Parathyroid adenoma (tissue), 2 donors: Measurements from ENCODE around the gene LRRC36.

ENCODE experiments used
- H2AFZ ChIP-seq: fragments of 300-600 bp; sonication (generic); one replicate; pipeline ENCODE4 v1.7.0; 2017; ENCODE audit warnings: antibody characterized with exemption, mild to moderate bottlenecking
- H3K27ac ChIP-seq: fragments of 300-600 bp; sonication (generic); one replicate; pipeline ENCODE4 v1.7.0; 2017
- H3K27me3 ChIP-seq: fragments of 300-600 bp; sonication (generic); one replicate; pipeline ENCODE4 v1.7.0; 2017; ENCODE audit warnings: low read length; ENCODE audit not compliant: control insufficient read depth, insufficient read depth
- H3K36me3 ChIP-seq: fragments of 300-600 bp; sonication (generic); one replicate; pipeline ENCODE4 v1.7.0; 2017; ENCODE audit warnings: low read length; ENCODE audit not compliant: control insufficient read depth, insufficient read depth
- H3K4me1 ChIP-seq: fragments of 300-600 bp; sonication (generic); one replicate; pipeline ENCODE4 v1.7.0; 2017; ENCODE audit warnings: control low read depth
- H3K4me2 ChIP-seq: fragments of 300-600 bp; sonication (generic); one replicate; pipeline ENCODE4 v1.7.0; 2017; ENCODE audit warnings: low read length
- H3K4me3 ChIP-seq: fragments of 300-600 bp; sonication (generic); one replicate; pipeline ENCODE4 v1.7.0; 2017; ENCODE audit warnings: low read depth, low read length
- H3K79me2 ChIP-seq: fragments of 300-600 bp; sonication (generic); one replicate; pipeline ENCODE4 v1.7.0; 2017; ENCODE audit warnings: control low read depth
- H3K9ac ChIP-seq: fragments of 300-600 bp; sonication (generic); one replicate; pipeline ENCODE4 v1.7.0; 2017; ENCODE audit warnings: mild to moderate bottlenecking
- H3K9me3 ChIP-seq: fragments of 300-600 bp; sonication (generic); one replicate; pipeline ENCODE4 v1.7.0; 2017; ENCODE audit warnings: low read length; ENCODE audit not compliant: control insufficient read depth
- TF ChIP-seq, protein P1 (sequence below): fragments of 300-600 bp; sonication (generic); IDR thresholded peaks from one replicate; pipeline ENCODE4 v1.7.0; 2017; ENCODE audit warnings: antibody characterized with exemption, mild to moderate bottlenecking
- donor health status: primary hyperparathyroidism.

Gene LRRC36

DNA sequence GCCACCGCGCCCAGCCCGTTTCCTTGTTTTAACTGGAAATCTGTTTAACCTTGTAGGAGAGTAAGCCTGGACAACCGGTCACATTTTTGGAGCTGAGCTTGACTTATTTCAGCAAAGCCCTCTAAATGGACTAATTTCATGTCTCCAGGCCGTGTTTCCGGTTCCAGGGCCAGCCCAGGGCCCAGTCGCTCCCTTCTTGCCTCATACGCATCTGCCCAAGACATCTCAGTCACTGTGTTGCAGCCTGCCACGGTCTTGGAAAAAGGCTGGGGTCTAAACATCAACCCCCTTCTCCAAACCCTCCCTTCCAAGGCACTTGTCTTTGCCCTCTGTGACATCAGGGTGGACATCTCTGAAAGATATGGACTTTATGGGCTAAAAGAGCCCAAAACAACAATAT is 28.3 kb upstream of the LRRC36 start:
- TF ChIP-seq, protein P1, sequence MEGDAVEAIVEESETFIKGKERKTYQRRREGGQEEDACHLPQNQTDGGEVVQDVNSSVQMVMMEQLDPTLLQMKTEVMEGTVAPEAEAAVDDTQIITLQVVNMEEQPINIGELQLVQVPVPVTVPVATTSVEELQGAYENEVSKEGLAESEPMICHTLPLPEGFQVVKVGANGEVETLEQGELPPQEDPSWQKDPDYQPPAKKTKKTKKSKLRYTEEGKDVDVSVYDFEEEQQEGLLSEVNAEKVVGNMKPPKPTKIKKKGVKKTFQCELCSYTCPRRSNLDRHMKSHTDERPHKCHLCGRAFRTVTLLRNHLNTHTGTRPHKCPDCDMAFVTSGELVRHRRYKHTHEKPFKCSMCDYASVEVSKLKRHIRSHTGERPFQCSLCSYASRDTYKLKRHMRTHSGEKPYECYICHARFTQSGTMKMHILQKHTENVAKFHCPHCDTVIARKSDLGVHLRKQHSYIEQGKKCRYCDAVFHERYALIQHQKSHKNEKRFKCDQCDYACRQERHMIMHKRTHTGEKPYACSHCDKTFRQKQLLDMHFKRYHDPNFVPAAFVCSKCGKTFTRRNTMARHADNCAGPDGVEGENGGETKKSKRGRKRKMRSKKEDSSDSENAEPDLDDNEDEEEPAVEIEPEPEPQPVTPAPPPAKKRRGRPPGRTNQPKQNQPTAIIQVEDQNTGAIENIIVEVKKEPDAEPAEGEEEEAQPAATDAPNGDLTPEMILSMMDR, result no peak
- H2AFZ ChIP-seq, result no peak overlapping the region
- no peak overlapping the region for H3K9ac ChIP-seq
- H3K4me1 ChIP-seq, result no peaks in the 10 kb centered on the region
- H3K27ac ChIP-seq, result no peak overlapping the region
- no peaks in the 10 kb centered on the region for H3K27me3 ChIP-seq
- no peak overlapping the region for H3K4me2 ChIP-seq
- no peaks in the 10 kb centered on the region for H3K36me3 ChIP-seq
- no peaks in the 10 kb centered on the region for H3K9me3 ChIP-seq
- H3K4me3 ChIP-seq, result no peak overlapping the region
- H3K79me2 ChIP-seq, result no peaks in the 10 kb centered on the region

DNA sequence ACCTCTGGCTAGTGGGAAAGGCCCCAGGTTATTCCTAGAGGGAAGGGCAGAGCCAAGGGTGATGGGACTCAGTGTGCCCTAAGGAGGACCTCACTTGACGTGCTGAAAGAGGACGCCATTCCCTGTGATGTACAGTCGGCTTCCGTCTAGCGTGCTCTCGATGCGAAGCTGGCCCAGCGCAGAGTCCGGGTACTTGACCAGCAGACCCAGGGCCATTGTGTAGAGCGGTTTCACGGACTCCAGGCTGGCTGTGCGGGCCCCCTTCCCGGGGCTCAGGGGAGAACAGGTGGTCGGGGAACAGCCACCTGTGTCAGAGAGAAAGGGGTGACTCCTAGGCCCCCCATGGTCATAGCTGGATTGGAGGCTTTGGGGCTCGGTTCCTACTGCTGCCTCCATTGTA is 27.3 kb upstream of the LRRC36 start:
- H2AFZ ChIP-seq, result no peak overlapping the region
- TF ChIP-seq, protein P1, result no peak
- H3K4me2 ChIP-seq, result no peak overlapping the region
- no peaks in the 10 kb centered on the region for H3K36me3 ChIP-seq
- H3K9ac ChIP-seq, result no peak overlapping the region
- H3K4me3 ChIP-seq, result no peak overlapping the region
- no peak overlapping the region for H3K27ac ChIP-seq
- H3K79me2 ChIP-seq, result no peaks in the 10 kb centered on the region
- no peaks in the 10 kb centered on the region for H3K27me3 ChIP-seq
- no peaks in the 10 kb centered on the region for H3K4me1 ChIP-seq
- H3K9me3 ChIP-seq, result no peaks in the 10 kb centered on the region

DNA sequence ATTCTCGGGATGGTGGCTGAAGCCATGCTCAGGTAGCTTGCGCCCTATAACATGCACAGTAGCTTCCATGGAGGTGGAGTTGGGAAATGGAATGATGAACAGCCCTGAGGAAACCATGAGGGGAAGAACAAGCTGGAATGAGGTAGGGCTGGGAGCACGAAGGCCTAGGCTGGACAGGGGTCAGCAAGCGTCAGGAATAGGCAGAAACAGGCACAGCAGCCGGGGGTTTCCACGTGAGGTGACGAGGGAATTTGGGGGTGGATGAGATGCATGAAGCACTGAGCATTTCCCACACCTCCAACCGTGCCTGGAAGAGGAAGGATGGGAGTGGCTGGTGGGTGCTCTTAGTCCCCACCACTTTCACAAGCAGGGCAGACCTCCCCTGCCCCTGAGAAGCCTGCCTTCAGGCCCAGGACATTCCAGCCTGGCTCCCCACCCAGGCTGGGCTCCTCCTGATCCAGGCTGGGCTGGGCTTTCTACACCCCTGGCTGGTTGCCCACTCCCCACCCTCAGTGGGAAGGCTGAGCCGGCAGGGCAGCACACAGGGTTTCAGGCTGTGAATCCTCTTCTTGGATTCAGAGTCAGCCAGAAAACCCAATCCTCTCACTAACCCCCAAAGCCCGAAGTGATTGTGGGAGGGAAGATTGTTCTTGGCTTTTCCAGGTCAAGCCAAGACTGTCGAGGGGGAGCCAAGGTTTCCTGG is 25.4 kb upstream of the LRRC36 start:
- Histone ChIP-seq H3K36me3 (no peaks in the 10 kb centered on the region), H3K4me1 (no peaks in the 10 kb centered on the region), H3K4me2 (no peak overlapping the region), H3K27ac (no peak overlapping the region), H2AFZ (no peak overlapping the region), H3K4me3 (no peak overlapping the region), H3K9me3 (no peaks in the 10 kb centered on the region), H3K27me3 (no peaks in the 10 kb centered on the region), H3K9ac (no peak overlapping the region), H3K79me2 (no peaks in the 10 kb centered on the region)
- TF ChIP-seq, protein P1, result no peak

DNA sequence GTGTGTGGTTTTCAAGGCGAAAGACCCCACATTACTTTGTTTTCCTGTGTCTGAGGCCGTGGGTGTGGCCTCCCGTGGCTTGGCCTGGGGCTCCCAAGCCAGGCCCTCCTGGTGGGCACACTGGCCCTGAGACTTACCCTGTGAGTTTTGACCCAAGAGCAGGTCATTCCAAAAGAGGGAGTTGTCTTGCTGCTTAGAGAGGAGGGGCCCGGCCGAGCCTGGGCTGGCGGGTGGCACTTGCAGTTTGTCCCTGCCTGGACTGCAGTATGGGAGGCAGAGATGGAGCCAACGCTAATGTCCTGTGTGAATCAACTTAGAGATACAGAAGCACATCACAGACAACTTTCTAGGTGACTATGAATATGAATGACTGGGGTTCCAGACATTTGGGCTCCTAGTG is 24.5 kb upstream of the LRRC36 start:
- Histone ChIP-seq H2AFZ (no peak overlapping the region), H3K4me2 (no peak overlapping the region), H3K27ac (no peak overlapping the region), H3K36me3 (no peaks in the 10 kb centered on the region), H3K4me1 (no peaks in the 10 kb centered on the region), H3K79me2 (no peaks in the 10 kb centered on the region), H3K9me3 (no peaks in the 10 kb centered on the region), H3K9ac (no peak overlapping the region), H3K27me3 (no peaks in the 10 kb centered on the region), H3K4me3 (no peak overlapping the region)
- TF ChIP-seq, protein P1, result no peak

GRCh38 chr16:67302970-67303369 is 23.6 kb upstream of the LRRC36 start:
- TF ChIP-seq, protein P1, result no peak
- no peaks in the 10 kb centered on the region for H3K4me1 ChIP-seq
- no peak overlapping the region for H3K9ac ChIP-seq
- H2AFZ ChIP-seq, result no peak overlapping the region
- H3K9me3 ChIP-seq, result no peaks in the 10 kb centered on the region
- no peak overlapping the region for H3K4me2 ChIP-seq
- H3K4me3 ChIP-seq, result no peak overlapping the region
- no peaks in the 10 kb centered on the region for H3K79me2 ChIP-seq
- no peaks in the 10 kb centered on the region for H3K36me3 ChIP-seq
- no peaks in the 10 kb centered on the region for H3K27me3 ChIP-seq
- no peak overlapping the region for H3K27ac ChIP-seq
